LNCaP clone FGC (cell line): Measurements from ENCODE around the gene SLC5A1.
A peak's percentile ranks its signal among the peaks of the same experiment; 100 is the strongest.
"Not testable (repeated sequence)": the region's sequence is repeated elsewhere in the genome, so short reads cannot be mapped to it uniquely, and the experiment has no call there.

ENCODE experiments used
- DNase-seq: peaks from one replicate; pipeline ENCODE4 v3.0.0-alpha.2; 2011; ENCODE audit warnings: low read depth
- H3K4me3 ChIP-seq: 2 replicates; pipeline ENCODE4 v1.5.1; 2011; ENCODE audit warnings: mild to moderate bottlenecking, low read depth, low read length, control low read depth
- CTCF ChIP-seq: IDR thresholded peaks from 2 replicates; pipeline ENCODE4 v1.5.1; 2012; ENCODE audit warnings: mild to moderate bottlenecking; ENCODE audit not compliant: control insufficient read depth, insufficient read depth; ENCODE audit errors: extremely low read depth

Gene SLC5A1

GRCh38 chr22:32127904-32128303 lies 84.8 kb downstream of the SLC5A1 start:
- no peak for DNase-seq
- 0 out of 2 replicates have a peak, but pooled peaks have one; percentile 10 for TF ChIP-seq CTCF
- H3K4me3 ChIP-seq, result no peak overlapping the region

DNA sequence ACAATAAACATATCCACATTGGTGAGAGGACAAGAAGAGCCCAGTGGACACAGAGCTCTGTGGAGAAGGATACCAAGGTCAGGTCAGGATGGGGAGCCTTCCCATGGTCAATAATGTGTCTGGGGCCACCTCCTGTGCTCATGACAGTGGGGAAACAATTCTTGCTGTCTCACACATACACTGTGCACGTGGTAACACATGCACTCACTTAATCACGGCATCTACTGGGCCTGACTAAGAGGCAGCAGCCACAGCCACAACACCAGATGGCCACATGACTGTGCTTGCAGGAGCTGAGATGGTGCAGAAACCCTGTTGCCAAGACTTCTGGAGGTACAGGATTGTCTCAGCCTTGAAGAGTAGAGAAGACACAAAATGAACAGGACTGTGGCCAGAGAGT lies 87.4 kb downstream of the SLC5A1 start:
- H3K4me3 ChIP-seq, result no peak overlapping the region
- DNase-seq, result no peak
- no peak for TF ChIP-seq CTCF

DNA sequence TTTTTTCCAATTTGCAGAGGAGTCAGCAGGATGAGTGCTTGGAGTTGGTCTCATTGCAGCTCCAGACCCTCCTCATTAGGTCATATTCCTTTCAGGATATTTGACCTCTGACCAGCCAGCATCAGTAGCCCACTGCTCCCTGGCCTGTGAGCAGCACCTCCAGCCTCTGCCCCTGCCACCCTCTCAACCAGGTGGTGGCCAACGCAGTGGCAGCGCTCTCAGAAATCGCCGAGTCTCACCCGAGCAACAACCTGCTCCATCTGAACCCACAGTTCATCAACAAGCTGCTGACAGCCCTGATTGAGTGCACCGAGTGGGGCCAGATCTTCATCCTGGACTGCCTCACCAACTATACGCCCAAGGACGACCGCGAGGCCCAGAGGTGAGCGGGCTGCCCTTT lies 89.1 kb downstream of the SLC5A1 start:
- no peak for DNase-seq
- H3K4me3 ChIP-seq, result no peak overlapping the region
- TF ChIP-seq CTCF, result no peak

DNA sequence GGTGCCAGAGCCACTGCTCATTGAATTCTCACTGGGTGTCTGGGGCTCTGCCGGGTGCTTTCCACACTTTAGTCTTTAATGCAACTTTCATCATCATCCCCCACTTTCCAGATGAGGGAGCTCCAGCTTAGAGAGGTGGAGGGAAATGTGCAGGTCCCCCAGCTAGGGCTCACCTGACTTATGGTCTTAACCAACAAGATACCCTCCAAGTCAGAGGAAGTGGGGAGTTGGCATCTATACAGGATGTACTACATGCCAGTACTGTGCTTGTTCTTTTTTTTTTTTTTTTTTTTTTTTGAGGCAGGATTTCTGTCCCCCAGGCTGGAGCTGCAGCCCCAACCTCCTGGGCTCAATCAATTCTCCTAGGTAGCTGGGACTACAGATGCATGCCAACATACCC lies 89.7 kb downstream of the SLC5A1 start:
- DNase-seq, result no peak
- TF ChIP-seq CTCF, result no peak
- no peak overlapping the region for H3K4me3 ChIP-seq

GRCh38 chr22:32134796-32135195 lies 91.7 kb downstream of the SLC5A1 start:
- DNase-seq, H3K4me3 ChIP-seq: not testable (repeated sequence)

DNA sequence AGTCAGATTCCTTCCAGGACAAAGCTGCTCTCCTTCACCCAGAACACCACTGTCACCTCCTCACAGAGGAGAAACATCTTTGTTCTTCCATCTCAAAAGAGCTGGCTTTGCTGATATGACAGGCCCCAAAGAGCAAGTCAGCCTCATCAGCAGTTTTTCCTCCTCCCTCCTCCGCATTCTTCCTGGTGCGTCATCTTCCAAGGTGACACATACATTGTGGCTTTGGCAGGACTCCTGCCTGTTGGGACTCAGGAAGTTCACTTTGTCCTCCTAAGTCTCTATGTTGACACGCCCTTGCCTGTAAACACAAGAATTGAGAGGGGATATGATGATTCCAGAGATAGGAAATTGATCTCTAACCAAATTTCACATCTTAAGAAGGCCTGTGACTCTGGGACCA lies 92.9 kb downstream of the SLC5A1 start:
- peak; percentile 48 for DNase-seq
- not testable (repeated sequence) for H3K4me3 ChIP-seq

- not testable (repeated sequence) for DNase-seq, H3K4me3 ChIP-seq
Measured at GRCh38 chr22:32136881-32137280, 93.8 kb downstream of the SLC5A1 start.

DNA sequence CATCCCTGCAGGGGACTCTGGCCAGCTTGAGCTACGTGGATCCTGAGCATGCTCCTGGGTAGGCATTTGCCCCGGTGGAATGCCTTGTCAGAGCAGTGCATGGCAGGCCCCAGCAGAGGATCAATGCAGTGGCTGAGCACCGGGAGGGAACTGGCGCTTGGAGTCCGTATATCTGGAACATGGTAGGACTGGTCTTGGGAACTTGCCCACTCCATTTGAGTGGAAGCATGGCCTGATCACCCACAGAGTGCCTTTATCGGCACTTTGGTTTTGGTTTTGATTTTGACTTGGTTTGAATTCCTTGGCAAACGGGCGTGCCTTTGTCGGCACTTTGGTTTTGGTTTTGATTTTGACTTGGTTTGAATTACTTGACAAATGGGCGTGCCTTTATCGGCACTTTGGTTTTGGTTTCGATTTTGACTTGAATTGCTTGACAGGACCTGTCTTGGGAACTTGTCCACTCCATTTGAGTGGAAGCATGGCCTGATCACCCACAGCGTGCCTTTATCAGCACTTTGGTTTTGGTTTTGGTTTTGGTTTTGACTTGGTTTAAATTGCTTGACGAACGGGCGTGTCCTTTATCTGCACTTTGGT lies 94.8 kb downstream of the SLC5A1 start:
- peak; percentile 42 for DNase-seq

GRCh38 chr22:32138576-32138975 lies 95.5 kb downstream of the SLC5A1 start:
- not testable (repeated sequence) for H3K4me3 ChIP-seq, DNase-seq

More for the DNA sequence above, 94.8 kb downstream of the SLC5A1 start:
- H3K4me3 ChIP-seq, result peak overlapping the region; percentile 56

GRCh38 chr22:32140688-32141087 lies 97.6 kb downstream of the SLC5A1 start:
- peak; percentile 30 for TF ChIP-seq CTCF
- H3K4me3 ChIP-seq, DNase-seq: not testable (repeated sequence)
